ENCODE data around the gene C2.
A peak's percentile ranks its signal among the peaks of the same experiment; 100 is the strongest.
"Not testable (repeated sequence)": the region's sequence is repeated elsewhere in the genome, so short reads cannot be mapped to it uniquely, and the experiment has no call there.

The C2 gene

GRCh38 chr6:31972709-31973350, 45.3 kb downstream of the C2 start:
- no peak for DNase-seq (ENCODE audit: low read depth)
- peak overlapping the region; percentile 96 for H3K4me3 ChIP-seq (ENCODE audit: low read depth, low read length)
- TF ChIP-seq, protein P1, sequence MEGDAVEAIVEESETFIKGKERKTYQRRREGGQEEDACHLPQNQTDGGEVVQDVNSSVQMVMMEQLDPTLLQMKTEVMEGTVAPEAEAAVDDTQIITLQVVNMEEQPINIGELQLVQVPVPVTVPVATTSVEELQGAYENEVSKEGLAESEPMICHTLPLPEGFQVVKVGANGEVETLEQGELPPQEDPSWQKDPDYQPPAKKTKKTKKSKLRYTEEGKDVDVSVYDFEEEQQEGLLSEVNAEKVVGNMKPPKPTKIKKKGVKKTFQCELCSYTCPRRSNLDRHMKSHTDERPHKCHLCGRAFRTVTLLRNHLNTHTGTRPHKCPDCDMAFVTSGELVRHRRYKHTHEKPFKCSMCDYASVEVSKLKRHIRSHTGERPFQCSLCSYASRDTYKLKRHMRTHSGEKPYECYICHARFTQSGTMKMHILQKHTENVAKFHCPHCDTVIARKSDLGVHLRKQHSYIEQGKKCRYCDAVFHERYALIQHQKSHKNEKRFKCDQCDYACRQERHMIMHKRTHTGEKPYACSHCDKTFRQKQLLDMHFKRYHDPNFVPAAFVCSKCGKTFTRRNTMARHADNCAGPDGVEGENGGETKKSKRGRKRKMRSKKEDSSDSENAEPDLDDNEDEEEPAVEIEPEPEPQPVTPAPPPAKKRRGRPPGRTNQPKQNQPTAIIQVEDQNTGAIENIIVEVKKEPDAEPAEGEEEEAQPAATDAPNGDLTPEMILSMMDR (IDR thresholded peaks at IDR 0.05; ENCODE audit: low read depth, low read length, missing control alignments) = no peak

DNA sequence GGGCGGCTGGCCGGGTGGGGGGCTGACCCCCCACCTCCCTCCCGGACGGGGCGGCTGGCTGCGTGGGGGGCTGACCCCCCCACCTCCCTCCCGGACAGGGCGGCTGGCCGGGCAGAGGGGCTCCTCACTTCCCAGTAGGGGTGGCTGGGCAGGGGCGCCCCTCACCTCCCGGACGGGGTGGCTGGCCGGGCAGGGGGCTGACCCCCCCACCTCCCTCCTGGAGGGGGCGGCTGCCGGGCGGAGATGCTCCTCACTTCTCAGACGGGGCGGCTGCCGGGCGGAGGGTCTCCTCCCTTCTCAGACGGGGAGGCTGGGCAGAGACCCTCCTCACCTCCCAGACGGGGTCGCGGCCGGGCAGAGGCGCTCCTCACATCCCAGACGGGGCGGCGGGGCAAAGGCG, 48.5 kb downstream of the C2 start:
- not testable (repeated sequence) for DNase-seq (ENCODE audit: low read depth)

DNA sequence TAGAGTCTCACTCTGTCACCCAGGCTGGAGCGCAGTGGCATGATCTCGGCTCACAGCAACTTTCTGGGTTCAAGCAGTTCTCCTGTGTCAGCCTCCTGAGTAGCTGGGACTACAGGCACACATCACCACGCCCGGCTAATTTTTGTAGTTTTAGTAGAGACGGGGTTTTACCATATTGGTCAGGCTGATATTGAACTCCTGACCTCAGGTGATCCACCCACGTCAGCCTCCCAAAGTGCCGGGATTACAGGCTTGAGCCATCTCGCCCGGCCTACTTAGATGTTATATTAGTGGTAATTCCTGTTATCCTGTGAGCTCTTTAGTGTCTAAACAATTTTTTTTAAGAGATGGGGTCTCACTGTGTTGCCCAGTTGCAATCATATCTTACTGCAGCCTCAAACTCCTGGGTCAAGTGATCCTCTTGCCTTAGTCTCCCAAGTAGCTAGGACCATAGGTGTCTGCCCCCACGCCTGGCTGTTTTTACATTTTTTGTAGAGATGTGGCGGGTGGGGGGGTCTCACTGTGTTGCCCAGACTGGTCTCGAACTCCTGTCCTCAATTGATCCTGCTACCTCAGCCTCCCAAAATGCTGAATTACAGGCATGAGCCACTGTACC, 50.4 kb downstream of the C2 start:
- no peak overlapping the region for H3K4me3 ChIP-seq (ENCODE audit: low read depth, low read length)
- DNase-seq (ENCODE audit: low read depth) = no peak
- TF ChIP-seq, protein P1 (IDR thresholded peaks at IDR 0.05; ENCODE audit: low read depth, low read length, missing control alignments) = no peak

More for the DNA sequence above, 48.5 kb downstream of the C2 start:
- H3K4me3 ChIP-seq (ENCODE audit: low read depth, low read length) = not testable (repeated sequence)

- TF ChIP-seq, protein P1 (IDR thresholded peaks at IDR 0.05; ENCODE audit: low read depth, low read length, missing control alignments) = no peak
- no peak for DNase-seq (ENCODE audit: low read depth)
- H3K4me3 ChIP-seq (ENCODE audit: low read depth, low read length) = no peak overlapping the region
Observed at GRCh38 chr6:31978831-31979230, 51.3 kb downstream of the C2 start.

DNA sequence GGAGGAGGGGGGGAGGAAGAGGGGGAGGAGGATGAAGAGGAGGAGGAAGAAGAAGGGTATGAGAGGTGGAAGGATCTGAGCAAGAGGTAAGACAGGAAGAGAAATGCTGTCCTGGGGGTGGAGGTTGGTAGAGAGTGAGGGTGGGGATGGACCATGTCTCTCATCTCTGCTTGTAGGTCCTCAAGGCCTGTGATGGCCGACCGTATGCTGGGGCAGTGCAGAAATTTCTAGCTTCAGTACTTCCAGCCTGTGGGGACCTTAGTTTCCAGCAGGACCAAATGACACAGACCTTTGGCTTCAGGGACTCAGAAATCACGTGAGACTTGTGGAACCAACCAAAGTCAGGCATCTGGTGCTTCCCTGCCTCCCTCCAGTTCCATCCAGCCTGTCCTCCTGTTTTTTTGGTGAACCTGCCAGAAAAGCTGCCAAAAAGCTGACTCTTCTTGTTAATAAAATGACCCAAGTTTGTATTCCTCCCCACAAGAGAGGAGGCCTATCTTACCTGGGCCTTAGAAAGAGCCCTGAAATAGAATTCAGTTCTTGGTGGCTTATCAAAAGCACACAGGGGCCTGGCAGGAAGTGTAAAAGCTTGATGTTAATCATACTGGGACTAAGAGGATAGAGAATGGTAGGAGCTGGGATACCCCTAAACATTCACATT, 51.9 kb downstream of the C2 start:
- DNase-seq (ENCODE audit: low read depth) = no peak
- TF ChIP-seq, protein P1 (IDR thresholded peaks at IDR 0.05; ENCODE audit: low read depth, low read length, missing control alignments) = no peak
- H3K4me3 ChIP-seq (ENCODE audit: low read depth, low read length) = no peak overlapping the region

DNA sequence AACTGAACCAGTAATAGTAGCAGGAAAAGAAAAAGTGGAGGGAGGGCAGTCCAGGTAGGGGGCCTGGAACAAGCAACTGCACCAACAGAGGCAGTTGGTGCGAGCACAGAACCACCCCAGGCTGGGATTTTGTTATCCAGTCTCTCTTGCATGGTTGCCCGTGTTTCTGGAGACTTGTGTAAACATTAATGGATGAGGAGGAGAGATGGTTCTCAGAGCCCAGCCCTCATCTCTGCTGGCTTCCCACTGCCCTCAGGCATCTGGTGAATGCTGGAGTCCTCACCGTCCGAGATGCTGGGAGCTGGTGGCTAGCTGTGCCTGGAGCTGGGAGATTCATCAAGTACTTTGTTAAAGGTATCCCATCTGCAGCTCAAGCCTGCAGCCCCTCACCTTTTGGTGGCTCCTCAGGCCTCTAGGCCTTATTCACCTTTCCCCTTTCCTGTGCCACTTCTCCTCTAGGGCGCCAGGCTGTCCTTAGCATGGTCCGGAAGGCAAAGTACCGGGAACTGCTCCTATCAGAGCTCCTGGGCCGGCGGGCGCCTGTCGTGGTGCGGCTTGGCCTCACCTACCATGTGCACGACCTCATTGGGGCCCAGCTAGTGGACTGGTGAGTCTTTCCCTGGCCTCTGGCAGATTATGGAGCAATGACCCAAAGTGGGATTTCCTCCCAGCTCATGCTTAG, 52.8 kb downstream of the C2 start:
- not testable (repeated sequence) for DNase-seq (ENCODE audit: low read depth); H3K4me3 ChIP-seq (ENCODE audit: low read depth, low read length)

DNA sequence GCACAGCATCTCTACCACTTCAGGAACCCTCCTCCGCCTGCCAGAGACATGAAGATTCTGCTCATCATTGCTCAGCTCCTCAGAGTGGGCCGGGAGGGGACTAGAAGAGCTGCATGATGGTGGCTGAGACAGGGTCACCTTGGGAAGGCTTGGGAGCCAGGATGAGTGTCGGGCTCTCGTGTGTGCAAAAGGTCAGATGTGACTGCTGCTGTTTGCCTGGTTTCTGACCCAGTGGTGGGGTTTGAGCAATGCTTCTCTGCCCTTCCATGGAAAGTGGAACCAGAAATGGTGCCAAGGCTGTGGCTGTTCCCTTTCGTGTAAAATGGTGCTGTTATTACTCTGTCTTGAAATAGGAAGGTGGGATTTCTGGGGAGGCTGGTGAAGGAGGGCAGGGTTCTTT, 53.5 kb downstream of the C2 start:
- DNase-seq (ENCODE audit: low read depth); H3K4me3 ChIP-seq (ENCODE audit: low read depth, low read length): not testable (repeated sequence)

- H3K4me3 ChIP-seq (ENCODE audit: low read depth, low read length); DNase-seq (ENCODE audit: low read depth): not testable (repeated sequence)
Observed at GRCh38 chr6:31981744-31982143, 54.2 kb downstream of the C2 start, which contains the start of gene C4A. TSS of gene C4A (plus strand) at chr6:31982057. CDS start at chr6:31982108, 51 bp downstream.

- not testable (repeated sequence) for DNase-seq (ENCODE audit: low read depth); H3K4me3 ChIP-seq (ENCODE audit: low read depth, low read length)
Observed at GRCh38 chr6:31989363-31989762, 61.8 kb downstream of the C2 start.

DNA sequence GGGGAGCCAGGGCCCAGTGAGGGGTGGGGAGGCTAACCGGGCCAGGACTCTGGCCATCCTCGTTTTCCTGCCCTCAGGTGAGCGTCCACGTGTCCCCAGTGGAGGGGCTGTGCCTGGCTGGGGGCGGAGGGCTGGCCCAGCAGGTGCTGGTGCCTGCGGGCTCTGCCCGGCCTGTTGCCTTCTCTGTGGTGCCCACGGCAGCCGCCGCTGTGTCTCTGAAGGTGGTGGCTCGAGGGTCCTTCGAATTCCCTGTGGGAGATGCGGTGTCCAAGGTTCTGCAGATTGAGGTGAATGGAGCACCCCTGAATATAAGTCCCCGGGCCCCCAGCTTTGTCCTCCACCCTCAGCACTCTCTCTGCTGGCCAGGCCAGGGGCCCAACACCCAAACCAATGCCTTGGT, 66.9 kb downstream of the C2 start:
- not testable (repeated sequence) for DNase-seq (ENCODE audit: low read depth); H3K4me3 ChIP-seq (ENCODE audit: low read depth, low read length)

All from GM12864 (cell line).